HG03442 (cell line): ENCODE results near the gene NUDT3.

Experiments used
- ATAC-seq: cut with Tn5 transposase; IDR thresholded peaks from one replicate; pipeline ENCODE4 v1.9.1; 2021; ENCODE audit warnings: mild to moderate bottlenecking, moderate library complexity; ENCODE audit not compliant: unreplicated experiment

Gene NUDT3

GRCh38 chr6:34241351-34242215 is 150.9 kb downstream of the NUDT3 start:
- no peak for ATAC-seq

- no peak for ATAC-seq
Observed at GRCh38 chr6:34240329-34241248, 151.9 kb downstream of the NUDT3 start.

- no peak for ATAC-seq
Observed at GRCh38 chr6:34239893-34240292, 152.6 kb downstream of the NUDT3 start.

GRCh38 chr6:34239500-34239825 is 153.0 kb downstream of the NUDT3 start:
- ATAC-seq: no peak

- ATAC-seq: no peak
Observed at GRCh38 chr6:34238585-34239499, 153.6 kb downstream of the NUDT3 start.

GRCh38 chr6:34237722-34238584 is 154.5 kb downstream of the NUDT3 start:
- no peak for ATAC-seq

- ATAC-seq: peak; percentile 10
Observed at GRCh38 chr6:34237316-34237721, 155.2 kb downstream of the NUDT3 start.

- ATAC-seq: peak; percentile 61
Observed at GRCh38 chr6:34236443-34237315, 155.8 kb downstream of the NUDT3 start, which contains the start of gene HMGA1. Gene HMGA1 (plus strand): TSS chr6:34236873. CDS start chr6:34240781, 3,908 bp downstream.

- ATAC-seq: no peak
Observed at GRCh38 chr6:34236131-34236442, 156.4 kb downstream of the NUDT3 start.

- no peak for ATAC-seq
Observed at GRCh38 chr6:34235307-34236130, 156.9 kb downstream of the NUDT3 start.

GRCh38 chr6:34234667-34235306 is 157.7 kb downstream of the NUDT3 start:
- no peak for ATAC-seq

- no peak for ATAC-seq
Observed at GRCh38 chr6:34233867-34234266, 158.6 kb downstream of the NUDT3 start.

- ATAC-seq: no peak
Observed at GRCh38 chr6:34232901-34233300, 159.6 kb downstream of the NUDT3 start.

- ATAC-seq: no peak
Observed at GRCh38 chr6:34231566-34232336, 160.7 kb downstream of the NUDT3 start.

- ATAC-seq: no peak
Observed at GRCh38 chr6:34230653-34231371, 161.7 kb downstream of the NUDT3 start.

GRCh38 chr6:34229877-34230276 is 162.6 kb downstream of the NUDT3 start:
- no peak for ATAC-seq
